Activated naive CD4-positive, alpha-beta T cell treated with anti-CD3 and anti-CD28 coated beads, Interleukin-2, amount 50 U/mL, for 72 hours (primary cell): ENCODE data around the gene DPPA4. TPM values are rescaled to one million over a fixed set of nuclear protein-coding genes. Genes with fewer than 3 reads are reported as not detected.

Source experiments
- ATAC-seq, 2 donors: fragments of 150-1000 bp; cut with Tn5 transposase; 2 replicates each; pipeline ENCODE4 v1.10.0; 2021; ENCODE audit warnings: mild to moderate bottlenecking in 2 of 2, moderate library complexity in 2 of 2
- DNase-seq, 2 donors: peaks; one replicate each; pipeline ENCODE4 v3.0.0; 2021 to 2022; ENCODE audit warnings: low spot score in 2 of 2
- H3K27ac Mint-ChIP-seq, 2 donors: one replicate each; pipeline ENCODE4 v1.8.0; 2022; ENCODE audit warnings: mild to moderate bottlenecking in 2 of 2, mixed read lengths in 2 of 2
- H3K36me3 Mint-ChIP-seq, 2 donors: one replicate each; pipeline ENCODE4 v1.8.0; 2022; ENCODE audit warnings: mixed read lengths in 2 of 2
- H3K9me3 Mint-ChIP-seq, 2 donors: one replicate each; pipeline ENCODE4 v1.8.0; 2022; ENCODE audit warnings: mixed read lengths in 2 of 2
- total RNA-seq, 2 donors: library from RNA; stranded (reverse); gene quantifications; one replicate each; pipeline ENCODE4 v1.2.3, GENCODE V29; 2022

The DPPA4 gene
- total RNA-seq, 2 donors from 2014 or later, result 1.5 TPM; not detected in 1

DNA sequence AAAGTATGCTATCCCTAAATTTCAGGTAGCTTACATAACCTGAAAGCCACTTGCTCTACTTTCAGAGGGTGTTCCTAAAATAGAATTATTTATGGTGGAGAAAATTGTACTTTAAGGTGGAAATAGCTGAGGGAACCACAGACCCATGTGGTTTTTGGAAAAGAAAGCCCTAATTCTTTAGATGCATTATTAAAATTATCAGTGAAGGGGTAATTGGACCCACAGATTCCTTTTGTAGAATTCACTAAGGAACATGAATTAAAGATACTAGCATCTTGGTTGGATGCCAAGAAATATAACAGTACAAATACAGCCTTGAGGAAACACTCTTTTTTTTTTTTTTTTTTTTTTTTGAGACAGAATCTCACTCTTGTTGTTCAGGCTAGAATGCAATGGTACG lies 58.8 kb downstream of the DPPA4 start:
- ATAC-seq, result no peak
- H3K27ac Mint-ChIP-seq, result no peak overlapping the region
- H3K9me3 Mint-ChIP-seq, result no peaks in the 10 kb centered on the region
- no peaks in the 10 kb centered on the region for H3K36me3 Mint-ChIP-seq
- DNase-seq, result no peak

DNA sequence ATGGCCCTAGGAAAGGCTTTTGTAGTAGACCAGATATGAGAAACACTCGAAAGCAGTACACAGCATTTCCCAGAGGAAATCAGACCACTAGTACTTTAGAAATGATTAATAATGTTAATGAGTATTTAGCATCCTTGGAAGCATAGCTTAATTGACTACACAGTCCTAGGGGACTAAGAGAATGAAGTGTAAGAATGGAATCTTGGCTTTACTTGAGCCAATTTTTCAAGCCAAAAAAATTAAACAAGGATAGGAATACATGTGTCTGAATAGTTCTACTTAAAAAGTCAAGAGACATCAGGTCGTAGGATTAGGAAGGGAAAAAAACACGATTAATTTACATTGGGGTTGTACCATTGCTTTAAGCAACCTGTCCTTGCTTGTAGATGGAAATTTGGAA lies 59.2 kb downstream of the DPPA4 start:
- ATAC-seq (no peak), DNase-seq (no peak)
- Mint-ChIP-seq H3K36me3 (no peaks in the 10 kb centered on the region), H3K27ac (no peak overlapping the region), H3K9me3 (no peaks in the 10 kb centered on the region)

Other genes with a start within 250 kb of the DPPA4 start
- not detected for gene MORC1, start 219.4 kb downstream of the DPPA4 start, total RNA-seq
- not detected for gene C3orf85, start 200.8 kb downstream of the DPPA4 start, total RNA-seq
- gene DPPA2, start 21.0 kb downstream of the DPPA4 start, total RNA-seq, result not detected